ENCODE data around the gene ITPRIP.

The ITPRIP gene

GRCh38 chr10:104332243-104333031, 5.8 kb downstream of the ITPRIP start:
- TF ChIP-seq NFIC (IDR thresholded peaks at IDR 0.05): no peak
- no peak for TF ChIP-seq CREB1 (IDR thresholded peaks at IDR 0.05; ENCODE audit: low read depth)
- TF ChIP-seq TEAD4 (IDR thresholded peaks at IDR 0.05): no peak
- no peak for TF ChIP-seq TCF12 (IDR thresholded peaks at IDR 0.05; ENCODE audit: low read depth)
- TF ChIP-seq ZBTB7A (IDR thresholded peaks at IDR 0.05; ENCODE audit: low read depth): no peak
- no peak for TF ChIP-seq REST (IDR thresholded peaks at IDR 0.05; ENCODE audit: low read depth)
- no peak for TF ChIP-seq RAD21 (IDR thresholded peaks at IDR 0.05; ENCODE audit: low read depth)
- no peak for TF ChIP-seq MAX (IDR thresholded peaks at IDR 0.05)
- TF ChIP-seq FOXM1 (IDR thresholded peaks at IDR 0.05; ENCODE audit: borderline replicate concordance, low read depth): no peak

- TF ChIP-seq CREB1 (IDR thresholded peaks at IDR 0.05; ENCODE audit: low read depth): no peak
- peak; percentile 56; the same call in 1 of the 2 replicates for TF ChIP-seq TCF12 (IDR thresholded peaks at IDR 0.05; ENCODE audit: low read depth)
- 0 out of 2 replicates have a peak, but pooled peaks have one; percentile 37 for TF ChIP-seq ZBTB7A (IDR thresholded peaks at IDR 0.05; ENCODE audit: low read depth)
Observed at GRCh38 chr10:104331208-104331838, 6.9 kb downstream of the ITPRIP start.

- TF ChIP-seq ZBTB7A (IDR thresholded peaks at IDR 0.05; ENCODE audit: low read depth) (no peak), YY1 (IDR thresholded peaks at IDR 0.05; ENCODE audit: low read depth) (no peak), REST (IDR thresholded peaks at IDR 0.05; ENCODE audit: low read depth) (no peak), TEAD4 (IDR thresholded peaks at IDR 0.05) (no peak), USF1 (IDR thresholded peaks at IDR 0.05) (no peak), FOXM1 (IDR thresholded peaks at IDR 0.05; ENCODE audit: borderline replicate concordance, low read depth) (no peak), NFIC (IDR thresholded peaks at IDR 0.05) (no peak), CEBPB (IDR thresholded peaks at IDR 0.05) (no peak), EP300 (IDR thresholded peaks at IDR 0.05; ENCODE audit: borderline replicate concordance) (no peak), EGR1 (IDR thresholded peaks at IDR 0.05) (no peak), TAF1 (IDR thresholded peaks at IDR 0.05; ENCODE audit: low read depth) (no peak)
Observed at GRCh38 chr10:104330168-104331110, 7.8 kb downstream of the ITPRIP start.

GRCh38 chr10:104329735-104330134, 8.5 kb downstream of the ITPRIP start:
- TF ChIP-seq TCF12 (IDR thresholded peaks at IDR 0.05; ENCODE audit: low read depth) (no peak), MAX (IDR thresholded peaks at IDR 0.05) (no peak), CEBPB (IDR thresholded peaks at IDR 0.05) (no peak), TAF1 (IDR thresholded peaks at IDR 0.05; ENCODE audit: low read depth) (no peak), REST (IDR thresholded peaks at IDR 0.05; ENCODE audit: low read depth) (no peak), TEAD4 (IDR thresholded peaks at IDR 0.05) (no peak), NFIC (IDR thresholded peaks at IDR 0.05) (no peak), ZBTB7A (IDR thresholded peaks at IDR 0.05; ENCODE audit: low read depth) (no peak), YY1 (IDR thresholded peaks at IDR 0.05; ENCODE audit: low read depth) (no peak), FOXM1 (IDR thresholded peaks at IDR 0.05; ENCODE audit: borderline replicate concordance, low read depth) (no peak)

Measured in Ishikawa (cell line).